HG03103 (cell line): ENCODE data around the gene KRT36.

ENCODE experiments used
- ATAC-seq: cut with Tn5 transposase; IDR thresholded peaks from one replicate; pipeline ENCODE4 v1.9.1; 2021; ENCODE audit warnings: low read depth; ENCODE audit not compliant: unreplicated experiment

The KRT36 gene

DNA sequence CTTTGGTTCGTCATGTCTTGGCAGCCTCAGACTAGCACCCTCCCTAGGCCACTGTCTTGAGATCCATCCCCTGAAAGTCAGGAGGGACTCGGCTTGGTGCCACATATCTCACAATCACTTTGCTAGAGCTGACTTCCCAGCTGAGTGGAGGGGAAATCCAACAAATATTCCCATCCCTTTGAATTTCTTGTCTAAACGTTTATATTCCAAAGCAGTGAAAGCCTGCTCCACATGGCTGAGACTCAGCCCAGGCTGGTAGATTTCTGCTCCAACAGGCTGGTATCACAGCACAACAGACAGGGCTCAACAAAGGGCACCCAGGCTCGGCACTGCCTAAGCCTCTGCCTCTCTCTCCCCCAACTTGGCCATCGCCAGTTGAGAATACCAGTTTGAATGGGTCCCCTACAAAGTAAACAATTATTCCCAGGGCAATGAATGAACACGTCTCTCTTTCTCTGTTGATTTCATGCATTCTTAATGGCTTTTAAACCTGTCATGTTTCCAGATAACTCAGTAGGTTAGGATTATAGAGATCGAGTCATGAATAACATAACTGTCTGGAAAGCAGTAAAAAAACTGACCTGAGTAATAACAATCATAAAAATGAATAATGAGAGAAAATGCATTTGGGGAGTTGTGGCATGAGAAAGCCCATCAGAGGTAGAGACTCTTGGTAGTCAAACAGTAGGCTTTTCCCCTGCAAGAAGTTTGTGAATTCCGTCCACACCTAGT is 14.7 kb upstream of the KRT36 start:
- ATAC-seq: no peak

DNA sequence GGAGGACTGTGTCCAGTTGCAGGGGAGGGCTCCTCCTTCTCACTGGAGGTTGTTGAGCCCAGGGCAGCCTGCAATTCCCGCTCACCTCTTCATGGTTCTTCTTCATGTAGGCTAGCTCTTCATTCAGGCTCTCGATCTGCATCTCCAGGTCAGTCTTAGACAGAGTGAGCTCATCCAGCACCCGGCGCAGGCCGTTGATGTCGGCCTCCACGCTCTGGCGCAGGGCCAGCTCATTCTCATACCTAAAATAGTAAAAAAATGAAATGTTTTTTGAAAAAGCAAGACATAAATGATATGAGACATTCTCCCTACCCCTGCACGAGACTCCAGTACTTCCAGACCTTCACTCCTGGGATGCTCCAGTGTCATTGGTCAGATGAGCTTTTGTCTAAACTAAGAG is 13.5 kb upstream of the KRT36 start:
- ATAC-seq: no peak

- ATAC-seq: no peak
Observed at GRCh38 chr17:41500131-41500911, 10.6 kb upstream of the KRT36 start.

GRCh38 chr17:41499714-41500113 is 10.0 kb upstream of the KRT36 start:
- ATAC-seq: no peak

DNA sequence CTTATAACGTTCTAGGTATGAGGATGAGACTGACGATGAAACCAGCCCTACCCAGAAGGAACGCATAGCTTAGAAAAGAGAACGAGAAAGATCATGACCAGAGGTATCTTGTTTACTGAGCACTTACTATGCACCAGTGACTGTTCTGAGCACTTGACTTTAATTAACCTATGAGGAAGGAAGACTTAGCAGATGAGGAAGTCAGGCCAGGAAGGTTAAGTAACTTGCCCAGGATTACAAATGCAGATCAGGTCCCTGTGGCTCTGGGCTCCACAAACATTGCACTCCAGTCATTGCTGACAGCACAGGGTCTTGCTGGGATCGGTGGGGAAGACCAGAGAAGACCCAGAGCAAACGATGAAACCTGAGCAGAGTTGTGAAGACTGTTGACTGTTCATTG is 8.6 kb upstream of the KRT36 start:
- no peak for ATAC-seq

- no peak for ATAC-seq
Observed at GRCh38 chr17:41496803-41497484, 7.2 kb upstream of the KRT36 start.

DNA sequence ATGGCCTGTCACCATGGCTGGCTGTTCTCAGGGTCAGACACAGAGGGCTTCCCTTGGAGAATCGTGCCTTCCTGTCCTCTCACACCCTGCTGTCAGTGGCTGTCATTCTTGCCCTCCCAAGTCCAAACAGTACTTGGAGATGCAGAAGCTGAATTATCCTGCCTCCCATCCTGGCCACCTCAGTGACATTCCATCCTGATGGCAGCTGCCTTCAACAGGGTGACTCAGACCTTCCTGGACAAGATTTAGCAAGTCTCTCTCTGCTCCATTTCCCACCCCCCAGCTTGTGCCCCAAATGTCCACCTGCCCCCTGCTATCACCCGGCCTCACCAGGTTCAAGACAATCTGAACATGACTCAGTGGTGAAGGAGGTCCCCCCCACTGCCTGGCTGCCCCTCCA is 4.8 kb upstream of the KRT36 start:
- no peak for ATAC-seq

- ATAC-seq: no peak
Observed at GRCh38 chr17:41492771-41493170, 3.1 kb upstream of the KRT36 start.

DNA sequence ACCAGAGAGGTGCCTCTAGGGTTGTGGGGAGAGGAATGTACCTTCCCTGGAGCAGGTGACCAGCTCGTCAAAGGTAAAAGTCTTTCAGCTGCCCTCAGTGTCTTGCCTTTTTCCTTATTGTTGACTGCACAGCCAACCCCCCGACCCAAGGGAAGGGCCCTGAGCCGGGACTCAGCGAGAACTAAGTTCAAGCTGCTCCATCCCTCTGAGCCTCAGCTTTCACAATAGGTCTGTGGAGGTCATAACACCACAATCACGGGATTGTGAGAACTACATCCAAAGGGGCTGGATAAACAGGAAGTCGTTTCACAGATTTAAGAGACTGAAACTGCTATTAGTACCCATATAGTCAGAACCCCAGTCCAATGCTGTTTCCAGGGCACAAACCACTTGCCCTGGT is 2.6 kb upstream of the KRT36 start:
- ATAC-seq: no peak

DNA sequence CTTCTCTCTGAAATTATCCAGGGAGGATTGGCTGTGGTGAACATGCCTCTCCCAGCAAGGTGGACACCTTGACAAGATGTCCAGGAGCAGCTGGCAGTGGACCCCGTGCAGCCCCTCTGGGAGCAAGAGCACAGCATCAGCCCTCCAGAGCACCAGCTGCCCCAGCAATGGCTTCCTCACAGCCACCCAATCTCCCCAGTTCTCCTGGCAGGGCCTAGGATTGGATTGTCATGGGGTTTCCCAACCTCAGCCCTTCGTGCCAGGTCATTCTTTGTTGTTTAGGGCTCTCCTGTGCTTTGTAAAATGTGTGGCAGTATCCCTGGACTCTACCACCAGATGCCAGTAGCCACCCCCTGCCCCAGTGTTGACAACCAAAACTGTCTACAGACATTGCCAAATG is 1.8 kb upstream of the KRT36 start:
- no peak for ATAC-seq

DNA sequence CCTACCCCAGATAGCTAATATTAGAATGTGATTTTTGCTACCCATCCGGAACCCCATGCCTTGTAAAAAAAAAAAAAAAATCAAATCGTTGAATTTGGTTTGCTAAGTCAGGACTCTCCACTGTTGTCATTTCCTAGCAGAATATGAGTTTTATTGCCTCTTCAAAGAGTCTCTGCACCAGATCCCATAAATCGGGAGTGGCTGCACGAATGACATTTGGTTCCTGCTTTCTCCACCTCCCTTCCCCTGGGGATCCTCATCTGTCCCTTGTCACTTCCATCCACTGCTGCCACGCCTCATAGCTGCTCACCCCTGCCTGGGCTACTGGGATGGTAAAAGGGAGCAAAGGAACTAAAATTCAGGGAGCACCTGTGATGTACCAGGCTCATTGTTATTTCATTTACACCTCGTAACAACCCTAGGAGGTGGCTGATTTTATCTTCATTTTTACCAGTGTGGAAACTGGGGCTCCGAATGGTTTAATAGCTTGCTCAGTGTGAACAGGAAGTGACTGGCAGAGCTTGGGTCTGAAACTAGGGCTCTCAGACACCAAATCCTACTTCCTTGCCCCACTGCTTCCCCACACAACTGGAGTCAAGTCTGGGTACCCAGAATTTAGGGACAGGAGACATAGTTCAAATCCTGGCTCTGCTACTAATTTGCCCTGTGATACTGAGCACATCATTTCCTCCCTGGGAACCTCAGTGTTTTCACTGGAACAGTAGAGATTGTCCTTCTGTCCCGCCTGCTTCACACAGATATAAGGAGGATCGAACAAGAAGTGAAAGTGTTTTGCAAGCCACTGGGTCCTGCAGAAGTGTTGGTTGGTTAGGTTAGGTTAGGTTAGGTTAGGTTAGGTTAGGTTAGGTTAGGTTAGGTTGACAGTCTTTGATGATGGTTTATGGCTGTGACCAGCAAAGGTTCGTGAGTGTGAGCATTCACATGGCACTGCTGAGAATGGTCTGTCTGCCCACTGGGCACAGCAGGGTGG is 585 bp upstream of the KRT36 start:
- ATAC-seq: no peak

DNA sequence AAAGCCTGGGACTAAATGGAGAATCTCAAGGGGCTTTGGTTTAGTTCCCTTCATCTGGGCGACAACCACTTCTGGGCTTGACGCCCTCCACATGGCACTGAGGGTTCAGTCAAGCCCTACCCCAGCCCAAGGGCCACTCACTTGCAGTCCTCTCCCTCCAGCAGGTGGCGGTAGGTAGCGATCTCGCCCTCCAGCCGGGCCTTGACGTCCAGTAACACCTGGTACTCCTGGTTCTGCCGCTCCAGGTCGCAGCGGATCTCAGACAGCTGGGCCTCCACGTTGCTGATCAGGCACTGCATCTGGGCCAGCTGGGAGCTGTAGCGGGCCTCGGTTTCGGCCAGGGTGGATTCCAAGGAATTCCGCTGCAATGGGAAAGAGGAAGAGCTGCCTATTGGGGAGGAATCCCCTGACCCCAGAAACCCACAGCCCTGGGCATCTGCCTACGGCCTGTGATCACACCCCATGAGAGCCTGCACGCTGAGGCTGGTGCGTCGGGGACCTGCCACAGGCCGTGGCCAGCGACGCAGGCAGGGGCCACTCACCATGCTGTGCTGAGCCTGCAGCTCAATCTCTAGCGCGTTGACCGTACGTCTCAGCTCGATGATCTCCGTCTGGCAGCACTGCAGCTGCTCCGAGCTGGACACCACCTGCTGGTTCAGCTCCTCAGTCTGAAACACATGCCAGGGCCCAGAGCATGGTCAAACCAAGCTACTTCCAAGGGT is 2.7 kb downstream of the KRT36 start:
- ATAC-seq: no peak

DNA sequence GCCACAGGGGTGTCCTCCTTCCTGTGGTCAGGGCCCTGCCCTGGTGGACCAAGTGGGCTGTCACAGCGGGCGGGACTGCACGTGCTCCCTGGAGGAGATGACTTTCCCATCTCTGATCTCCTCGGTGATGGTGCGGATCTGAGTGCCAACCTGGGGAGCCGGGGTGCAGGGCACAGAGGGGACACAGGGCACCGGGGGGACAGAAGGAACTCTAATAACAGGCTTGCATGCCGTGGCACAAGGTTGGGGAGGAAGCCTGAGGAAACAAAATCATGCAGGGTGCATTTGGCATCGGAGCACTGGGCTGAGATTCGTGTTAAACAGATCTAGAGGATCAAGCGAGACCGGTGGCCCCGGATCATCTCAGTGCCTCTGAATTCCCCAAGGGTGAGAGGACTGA is 3.4 kb downstream of the KRT36 start:
- ATAC-seq: no peak

DNA sequence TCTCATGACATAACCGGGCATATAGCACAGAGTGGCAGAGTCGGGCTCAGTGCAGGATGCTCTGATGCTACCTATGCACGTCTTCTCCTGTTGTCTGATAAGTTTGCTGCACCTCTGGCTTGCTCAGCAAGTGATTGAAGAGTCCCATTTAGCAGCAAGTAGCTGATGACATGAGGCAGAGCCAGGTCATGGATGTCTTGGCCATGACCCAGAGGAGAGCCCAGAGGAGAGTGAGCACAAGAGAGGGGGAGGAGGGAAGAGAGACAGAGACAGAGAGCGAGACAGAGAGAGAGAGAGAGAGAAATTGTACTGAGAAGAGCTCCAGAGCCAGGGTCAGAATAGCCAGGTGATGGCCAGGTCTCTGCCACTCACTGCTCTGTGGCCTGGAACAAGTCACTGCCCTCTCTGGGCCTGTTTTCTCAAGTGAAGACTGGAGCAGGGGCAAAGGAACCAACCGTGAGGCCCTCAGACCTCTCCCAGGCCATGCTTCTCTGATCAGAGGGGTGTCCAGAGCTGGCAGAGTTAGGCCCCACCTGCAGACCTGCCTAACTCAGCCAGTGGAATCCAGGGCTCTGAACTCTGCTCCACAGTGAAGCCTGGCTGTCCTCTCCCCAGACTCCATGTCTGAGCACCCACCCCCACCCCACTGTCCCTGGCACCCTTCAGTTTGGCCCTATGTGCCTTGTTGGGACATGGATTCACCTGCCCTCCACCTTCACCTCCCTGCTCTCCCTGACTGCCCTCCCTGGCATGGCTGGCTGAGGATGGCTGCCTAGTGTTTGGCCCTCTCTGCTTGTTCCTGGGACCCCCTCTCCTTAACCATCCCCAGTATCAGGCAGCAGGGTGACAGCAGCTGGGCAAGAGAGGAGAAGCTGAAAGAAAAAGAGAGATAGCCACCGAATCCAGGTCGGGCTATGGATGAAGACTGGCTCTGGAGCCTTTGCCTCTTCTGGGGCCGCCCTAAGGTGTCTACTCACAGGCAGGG is 4.5 kb downstream of the KRT36 start:
- ATAC-seq: no peak

DNA sequence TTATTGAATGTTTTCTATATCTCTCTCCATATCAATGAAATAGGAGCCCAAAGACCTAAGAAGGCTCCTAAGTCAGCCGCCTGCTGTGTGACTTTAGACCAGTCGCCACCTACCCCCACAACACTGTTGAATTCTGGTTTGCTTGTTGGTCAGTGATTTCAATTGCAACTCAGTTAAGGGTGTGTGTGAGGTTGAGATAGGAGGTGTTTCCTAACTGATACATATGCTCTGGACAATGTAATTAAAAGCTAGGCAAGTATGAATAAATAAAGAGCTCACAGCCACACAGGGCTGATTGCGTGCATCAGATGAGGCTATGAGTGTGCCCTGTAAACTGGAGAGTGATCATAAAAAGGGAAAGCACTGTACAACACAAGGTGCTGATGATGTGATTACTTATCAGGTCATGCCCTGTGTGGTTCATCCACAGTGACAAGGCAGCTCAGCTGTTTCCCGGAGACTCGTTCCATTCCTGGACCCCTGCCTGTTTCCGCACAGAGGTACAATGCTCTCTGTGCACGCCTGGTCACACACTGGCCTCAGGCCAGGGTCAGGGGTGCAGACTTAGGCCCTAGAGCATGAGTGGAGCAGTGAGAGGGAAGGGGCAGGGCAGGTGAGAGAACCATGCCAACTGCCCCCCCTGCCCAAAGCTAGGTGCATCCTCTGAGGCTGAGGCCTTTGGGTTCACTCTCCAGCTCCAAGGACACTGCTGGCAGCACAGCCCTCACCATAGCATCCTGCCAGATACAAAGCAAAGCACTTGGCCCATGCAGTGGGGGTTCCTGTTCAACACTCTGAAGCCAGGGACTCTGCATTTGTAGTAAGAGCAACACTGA is 5.5 kb downstream of the KRT36 start:
- ATAC-seq: no peak

GRCh38 chr17:41483531-41483930 is 6.2 kb downstream of the KRT36 start:
- no peak for ATAC-seq

- ATAC-seq: no peak
Observed at GRCh38 chr17:41481036-41481435, 8.7 kb downstream of the KRT36 start, which contains the start of gene KRT35. Gene KRT35, minus strand, starts transcription at chr17:41481151. Its CDS starts 54 bp downstream, at chr17:41481097.

DNA sequence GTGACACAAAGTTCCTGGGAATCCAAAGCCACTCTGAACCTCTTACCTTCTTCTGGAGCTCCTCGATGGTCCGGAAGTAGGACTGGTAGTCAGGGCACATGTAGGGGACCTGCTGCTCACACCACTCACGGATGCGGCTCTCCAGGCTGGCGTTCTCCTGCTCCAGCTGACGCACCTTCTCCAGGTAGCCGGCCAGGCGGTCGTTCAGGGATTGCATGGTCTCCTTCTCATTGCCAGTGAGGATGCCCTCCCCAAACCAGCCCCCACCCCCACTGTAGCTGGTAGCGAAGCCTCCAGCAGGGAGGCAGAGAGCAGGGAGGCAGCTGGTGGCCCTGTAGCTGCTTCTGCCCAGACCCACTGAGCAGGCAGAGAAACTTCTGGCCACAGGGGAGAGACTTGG is 9.1 kb downstream of the KRT36 start:
- no peak for ATAC-seq
